ENCODE measurements around the gene SSBP1. TPM values are rescaled to one million over a fixed set of nuclear protein-coding genes. Genes with fewer than 3 reads are reported as not detected.

SSBP1 gene
- total and polyA plus RNA-seq, 2 experiments from 2014 or later = 283 to 1,006 TPM

DNA sequence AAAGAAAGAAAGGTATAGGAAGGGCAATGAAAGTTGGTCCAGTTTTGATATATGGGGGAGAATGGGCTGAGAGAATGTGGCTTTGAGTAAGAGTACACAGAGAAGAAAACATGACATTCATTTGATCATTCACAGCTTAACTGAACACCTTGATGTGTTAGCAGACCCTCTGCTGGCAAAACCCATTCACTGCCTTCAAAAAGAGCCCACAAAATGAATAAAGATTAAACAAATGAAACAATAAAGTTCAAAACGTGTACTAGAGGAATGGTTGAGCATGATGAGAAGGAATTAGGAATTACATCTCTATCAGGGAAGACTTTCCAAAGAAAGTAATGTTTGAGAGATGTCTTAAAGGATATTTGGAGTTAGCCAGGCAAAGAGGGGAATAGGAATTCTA lies 27.9 kb upstream of the SSBP1 start:
- Histone ChIP-seq H2AFZ (no peak overlapping the region), H3K4me3 (no peak overlapping the region), H3K4me2 (no peak overlapping the region), H4K20me1 (replicated peaks; ENCODE audit: insufficient read depth) (no peaks in the 10 kb centered on the region), H3K36me3 (ENCODE audit: insufficient read depth) (no peaks in the 10 kb centered on the region), H3K4me1 (ENCODE audit: insufficient read depth) (peaks cover 34% of the 10 kb centered on the region), H3K9me2 (ENCODE audit: insufficient read depth) (no peaks in the 10 kb centered on the region), H3F3A (replicated peaks; ENCODE audit: low read depth) (no peaks in the 10 kb centered on the region), H3K27me3 (ENCODE audit: insufficient read depth) (no peaks in the 10 kb centered on the region), H3K27ac (ENCODE audit: low read depth) (no peak overlapping the region), H3K79me2 (replicated peaks; ENCODE audit: insufficient read depth) (no peaks in the 10 kb centered on the region)
- Mint-ChIP-seq H3K9me3 (no peaks in the 10 kb centered on the region), H3K27ac (no peak overlapping the region), H3K4me3 (no peak overlapping the region), H3K36me3 (ENCODE audit: low read depth) (no peaks in the 10 kb centered on the region), H3K4me1 (peaks cover 52% of the 10 kb centered on the region), H3K27me3 (ENCODE audit: insufficient read depth, low read depth, poor library complexity) (peaks cover 8% of the 10 kb centered on the region)
- TF ChIP-seq, protein P1, sequence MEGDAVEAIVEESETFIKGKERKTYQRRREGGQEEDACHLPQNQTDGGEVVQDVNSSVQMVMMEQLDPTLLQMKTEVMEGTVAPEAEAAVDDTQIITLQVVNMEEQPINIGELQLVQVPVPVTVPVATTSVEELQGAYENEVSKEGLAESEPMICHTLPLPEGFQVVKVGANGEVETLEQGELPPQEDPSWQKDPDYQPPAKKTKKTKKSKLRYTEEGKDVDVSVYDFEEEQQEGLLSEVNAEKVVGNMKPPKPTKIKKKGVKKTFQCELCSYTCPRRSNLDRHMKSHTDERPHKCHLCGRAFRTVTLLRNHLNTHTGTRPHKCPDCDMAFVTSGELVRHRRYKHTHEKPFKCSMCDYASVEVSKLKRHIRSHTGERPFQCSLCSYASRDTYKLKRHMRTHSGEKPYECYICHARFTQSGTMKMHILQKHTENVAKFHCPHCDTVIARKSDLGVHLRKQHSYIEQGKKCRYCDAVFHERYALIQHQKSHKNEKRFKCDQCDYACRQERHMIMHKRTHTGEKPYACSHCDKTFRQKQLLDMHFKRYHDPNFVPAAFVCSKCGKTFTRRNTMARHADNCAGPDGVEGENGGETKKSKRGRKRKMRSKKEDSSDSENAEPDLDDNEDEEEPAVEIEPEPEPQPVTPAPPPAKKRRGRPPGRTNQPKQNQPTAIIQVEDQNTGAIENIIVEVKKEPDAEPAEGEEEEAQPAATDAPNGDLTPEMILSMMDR (conservative IDR thresholded peaks at IDR 0.05; ENCODE audit: low read depth in 2 of 2) = peak; percentile 6 to 22; a peak in 3 of 4 replicates
- no peak for TF ChIP-seq JUNB (IDR thresholded peaks at IDR 0.05; ENCODE audit: unreplicated experiment)
- ATAC-seq (no peak), DNase-seq (ENCODE audit: low spot score) (no peak)

DNA sequence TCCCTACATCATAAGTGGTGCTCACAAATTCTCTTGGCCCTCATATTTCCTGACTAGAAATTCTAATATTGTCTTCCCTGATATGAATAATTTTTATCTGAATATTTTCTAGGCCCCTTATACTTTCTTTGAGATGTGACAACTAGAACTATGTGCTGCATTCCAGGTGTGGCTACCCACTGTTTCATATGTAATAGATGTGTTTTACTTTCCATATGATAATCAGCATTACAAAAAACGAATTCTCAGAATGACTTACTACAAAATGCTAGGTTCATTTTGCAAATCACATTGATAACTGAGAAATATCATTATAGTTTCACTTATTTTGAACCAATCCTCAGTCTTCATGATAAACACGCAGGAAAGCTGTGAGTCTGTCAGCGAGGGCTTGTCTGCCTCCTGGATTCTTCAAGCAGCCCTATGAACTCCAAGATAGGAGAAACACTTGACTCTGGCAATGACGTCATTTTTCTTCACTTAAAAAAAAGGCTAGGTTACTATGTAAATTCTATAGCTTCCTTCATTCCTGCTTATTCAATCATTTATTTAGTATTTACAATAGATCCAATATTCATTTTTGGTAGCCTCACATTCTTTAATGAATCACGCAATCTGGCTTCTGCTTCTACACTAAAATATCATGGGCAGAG lies 25.4 kb upstream of the SSBP1 start:
- H4K20me1 ChIP-seq (replicated peaks; ENCODE audit: insufficient read depth) = no peaks in the 10 kb centered on the region
- DNase-seq (ENCODE audit: low spot score) = no peak
- H3K36me3 Mint-ChIP-seq (ENCODE audit: low read depth) = no peaks in the 10 kb centered on the region
- no peak for TF ChIP-seq STAT1 (IDR thresholded peaks at IDR 0.05; ENCODE audit: unreplicated experiment)
- no peak for TF ChIP-seq POLR2AphosphoS5 (IDR thresholded peaks at IDR 0.05; ENCODE audit: low read depth)
- no peak for TF ChIP-seq NANOG (IDR thresholded peaks at IDR 0.05; ENCODE audit: borderline replicate concordance)
- TF ChIP-seq CREB1 (CRISPR knock-in tag; IDR thresholded peaks at IDR 0.05; ENCODE audit: low read depth) = no peak
- no peak for TF ChIP-seq ZNF114 (CRISPR knock-in tag; IDR thresholded peaks at IDR 0.05)
- TF ChIP-seq, protein P2, sequence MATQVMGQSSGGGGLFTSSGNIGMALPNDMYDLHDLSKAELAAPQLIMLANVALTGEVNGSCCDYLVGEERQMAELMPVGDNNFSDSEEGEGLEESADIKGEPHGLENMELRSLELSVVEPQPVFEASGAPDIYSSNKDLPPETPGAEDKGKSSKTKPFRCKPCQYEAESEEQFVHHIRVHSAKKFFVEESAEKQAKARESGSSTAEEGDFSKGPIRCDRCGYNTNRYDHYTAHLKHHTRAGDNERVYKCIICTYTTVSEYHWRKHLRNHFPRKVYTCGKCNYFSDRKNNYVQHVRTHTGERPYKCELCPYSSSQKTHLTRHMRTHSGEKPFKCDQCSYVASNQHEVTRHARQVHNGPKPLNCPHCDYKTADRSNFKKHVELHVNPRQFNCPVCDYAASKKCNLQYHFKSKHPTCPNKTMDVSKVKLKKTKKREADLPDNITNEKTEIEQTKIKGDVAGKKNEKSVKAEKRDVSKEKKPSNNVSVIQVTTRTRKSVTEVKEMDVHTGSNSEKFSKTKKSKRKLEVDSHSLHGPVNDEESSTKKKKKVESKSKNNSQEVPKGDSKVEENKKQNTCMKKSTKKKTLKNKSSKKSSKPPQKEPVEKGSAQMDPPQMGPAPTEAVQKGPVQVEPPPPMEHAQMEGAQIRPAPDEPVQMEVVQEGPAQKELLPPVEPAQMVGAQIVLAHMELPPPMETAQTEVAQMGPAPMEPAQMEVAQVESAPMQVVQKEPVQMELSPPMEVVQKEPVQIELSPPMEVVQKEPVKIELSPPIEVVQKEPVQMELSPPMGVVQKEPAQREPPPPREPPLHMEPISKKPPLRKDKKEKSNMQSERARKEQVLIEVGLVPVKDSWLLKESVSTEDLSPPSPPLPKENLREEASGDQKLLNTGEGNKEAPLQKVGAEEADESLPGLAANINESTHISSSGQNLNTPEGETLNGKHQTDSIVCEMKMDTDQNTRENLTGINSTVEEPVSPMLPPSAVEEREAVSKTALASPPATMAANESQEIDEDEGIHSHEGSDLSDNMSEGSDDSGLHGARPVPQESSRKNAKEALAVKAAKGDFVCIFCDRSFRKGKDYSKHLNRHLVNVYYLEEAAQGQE (IDR thresholded peaks at IDR 0.05; ENCODE audit: unreplicated experiment) = no peak
- no peak for TF ChIP-seq ZNF331 (CRISPR knock-in tag; IDR thresholded peaks at IDR 0.05; ENCODE audit: low read depth)
- no peak for TF ChIP-seq ZNF462 (CRISPR knock-in tag; IDR thresholded peaks at IDR 0.05)
- TF ChIP-seq EZH2phosphoT487 (IDR thresholded peaks at IDR 0.05; ENCODE audit: unreplicated experiment) = no peak

More for the DNA sequence above, 25.4 kb upstream of the SSBP1 start:
- Mint-ChIP-seq H3K4me3 (no peak overlapping the region), H3K4me1 (peaks cover 64% of the 10 kb centered on the region), H3K9me3 (no peaks in the 10 kb centered on the region), H3K27ac (no peak overlapping the region), H3K27me3 (ENCODE audit: insufficient read depth, low read depth, poor library complexity) (peaks cover 7% of the 10 kb centered on the region)
- no peaks in the 10 kb centered on the region for H3K36me3 ChIP-seq (ENCODE audit: insufficient read depth)
- no peak overlapping the region for H3K4me3 ChIP-seq
- no peaks in the 10 kb centered on the region for H3K9me2 ChIP-seq (ENCODE audit: insufficient read depth)
- H3F3A ChIP-seq (replicated peaks; ENCODE audit: low read depth) = no peaks in the 10 kb centered on the region
- ATAC-seq = no peak
- no peaks in the 10 kb centered on the region for H3K79me2 ChIP-seq (replicated peaks; ENCODE audit: insufficient read depth)
- H3K27ac ChIP-seq (ENCODE audit: low read depth) = no peak overlapping the region
- H3K27me3 ChIP-seq (ENCODE audit: insufficient read depth) = no peaks in the 10 kb centered on the region
- no peak overlapping the region for H3K4me2 ChIP-seq
- peaks cover 47% of the 10 kb centered on the region for H3K4me1 ChIP-seq (ENCODE audit: insufficient read depth)
- no peak overlapping the region for H2AFZ ChIP-seq
